NOMO-1 (cell line): ENCODE measurements around the gene TMPRSS11E.
"Not testable (repeated sequence)": the region's sequence is repeated elsewhere in the genome, so short reads cannot be mapped to it uniquely, and the experiment has no call there.

Source experiments
- DNase-seq, 2 experiments: peaks; one replicate each; lab custom pipeline; 2025; ENCODE audit not compliant: unreplicated experiment in 2 of 2; lab: John Stamatoyannopoulos, UW

TMPRSS11E gene, protein sequence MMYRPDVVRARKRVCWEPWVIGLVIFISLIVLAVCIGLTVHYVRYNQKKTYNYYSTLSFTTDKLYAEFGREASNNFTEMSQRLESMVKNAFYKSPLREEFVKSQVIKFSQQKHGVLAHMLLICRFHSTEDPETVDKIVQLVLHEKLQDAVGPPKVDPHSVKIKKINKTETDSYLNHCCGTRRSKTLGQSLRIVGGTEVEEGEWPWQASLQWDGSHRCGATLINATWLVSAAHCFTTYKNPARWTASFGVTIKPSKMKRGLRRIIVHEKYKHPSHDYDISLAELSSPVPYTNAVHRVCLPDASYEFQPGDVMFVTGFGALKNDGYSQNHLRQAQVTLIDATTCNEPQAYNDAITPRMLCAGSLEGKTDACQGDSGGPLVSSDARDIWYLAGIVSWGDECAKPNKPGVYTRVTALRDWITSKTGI

GRCh38 chr4:68447201-68447600 lies at the start of gene TMPRSS11E:
Gene TMPRSS11E, plus strand, starts transcription at chr4:68447463. Its CDS starts 50 bp downstream, at chr4:68447513.
- no peak for DNase-seq

- DNase-seq: no peak
Observed at GRCh38 chr4:68399306-68399705, 48.0 kb upstream of the TMPRSS11E start.

- DNase-seq: no peak
Observed at GRCh38 chr4:68401231-68401630, 46.0 kb upstream of the TMPRSS11E start.

- no peak for DNase-seq
Observed at GRCh38 chr4:68404153-68404552, 43.1 kb upstream of the TMPRSS11E start.

DNA sequence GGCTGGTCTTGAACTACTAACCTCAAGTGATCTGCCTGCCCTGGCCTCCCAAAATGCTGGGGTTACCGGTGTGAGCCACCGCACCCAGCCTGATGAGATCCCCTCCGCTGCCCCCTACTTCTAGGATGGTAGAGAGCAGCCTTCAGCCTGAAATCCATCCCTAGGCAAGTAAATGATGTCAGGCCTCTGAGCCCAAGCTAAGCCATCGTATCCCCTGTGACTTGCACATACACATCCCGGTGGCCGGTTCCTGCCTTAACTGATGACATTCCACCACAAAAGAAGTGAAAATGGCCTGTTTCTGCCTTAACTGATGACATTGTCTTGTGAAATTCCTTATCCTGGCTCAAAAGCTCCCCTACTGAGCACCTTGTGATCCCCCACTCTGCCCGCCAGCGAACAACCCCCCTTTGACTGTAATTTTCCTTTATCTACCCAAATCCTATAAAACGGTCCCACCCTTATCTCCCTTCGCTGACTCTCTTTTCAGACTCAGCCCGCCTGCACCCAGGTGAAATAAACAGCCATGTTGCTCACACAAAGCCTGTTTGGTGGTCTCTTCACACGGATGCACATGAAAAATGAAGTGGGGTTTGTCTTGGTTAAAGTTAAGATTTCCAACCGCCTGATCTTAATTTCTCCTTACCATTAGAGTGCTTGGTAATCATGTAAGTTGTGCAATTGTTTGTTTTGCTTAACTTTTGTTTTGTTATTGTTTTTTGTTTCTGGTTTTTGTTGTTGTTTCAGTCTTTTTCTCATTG lies 41.4 kb upstream of the TMPRSS11E start:
- not testable (repeated sequence) for DNase-seq

- DNase-seq: no peak
Observed at GRCh38 chr4:68406479-68406859, 40.8 kb upstream of the TMPRSS11E start.

- DNase-seq: not testable (repeated sequence)
Observed at GRCh38 chr4:68407015-68407867, 40.0 kb upstream of the TMPRSS11E start.

DNA sequence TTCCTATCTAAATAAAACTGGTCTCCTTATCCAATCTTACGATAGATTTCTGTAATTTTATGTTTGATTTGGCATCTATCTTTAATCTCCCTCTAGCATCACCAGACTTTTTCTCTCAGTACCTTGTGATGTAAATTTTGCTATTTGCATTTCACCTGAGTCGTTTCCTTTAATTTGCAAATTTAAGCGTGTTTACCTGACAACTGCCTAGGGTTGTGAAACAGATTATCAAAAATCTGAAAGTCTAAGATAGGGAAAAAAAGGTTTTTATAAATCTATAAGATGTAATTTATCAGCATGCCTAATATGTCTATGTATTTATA lies 39.4 kb upstream of the TMPRSS11E start:
- DNase-seq: no peak

DNA sequence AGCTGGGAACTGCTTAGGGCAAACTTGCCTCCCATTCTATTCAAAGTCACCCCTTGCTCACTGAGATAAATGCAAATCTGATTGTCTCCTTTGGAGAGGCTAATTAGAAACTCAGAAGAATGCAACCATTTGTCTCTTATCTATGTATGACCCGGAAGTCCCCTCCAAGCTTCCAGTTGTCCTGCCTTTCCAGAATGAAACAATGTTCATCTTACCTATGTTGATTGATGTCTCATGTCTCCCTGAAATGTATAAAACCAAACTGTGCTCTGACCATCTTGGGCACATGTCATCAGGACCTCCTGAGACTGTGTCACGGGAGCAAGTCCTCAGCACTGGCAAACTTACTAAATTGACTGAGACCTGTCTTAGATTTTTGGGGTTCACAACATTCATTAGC lies 37.1 kb upstream of the TMPRSS11E start:
- DNase-seq: no peak

GRCh38 chr4:68410643-68411042 lies 36.6 kb upstream of the TMPRSS11E start:
- DNase-seq: no peak

DNA sequence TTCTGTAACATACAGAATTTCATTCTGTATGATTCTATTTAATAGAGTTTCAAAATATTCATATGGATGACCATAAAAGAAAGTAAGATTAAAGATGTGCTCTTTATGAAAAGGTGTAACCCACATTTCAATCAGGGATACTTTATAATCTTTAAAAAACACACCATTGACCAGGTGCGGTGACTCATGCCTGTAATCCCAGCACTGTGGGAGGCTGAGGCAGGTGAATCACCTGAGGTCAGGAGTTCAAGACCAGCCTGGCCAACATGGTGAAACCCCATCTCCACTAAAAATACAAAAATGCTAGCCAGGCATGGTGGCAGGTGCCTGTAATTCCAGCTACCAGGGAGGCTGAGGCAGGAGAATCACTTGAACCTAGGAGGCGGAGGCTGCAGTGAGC lies 35.2 kb upstream of the TMPRSS11E start:
- not testable (repeated sequence) for DNase-seq

DNA sequence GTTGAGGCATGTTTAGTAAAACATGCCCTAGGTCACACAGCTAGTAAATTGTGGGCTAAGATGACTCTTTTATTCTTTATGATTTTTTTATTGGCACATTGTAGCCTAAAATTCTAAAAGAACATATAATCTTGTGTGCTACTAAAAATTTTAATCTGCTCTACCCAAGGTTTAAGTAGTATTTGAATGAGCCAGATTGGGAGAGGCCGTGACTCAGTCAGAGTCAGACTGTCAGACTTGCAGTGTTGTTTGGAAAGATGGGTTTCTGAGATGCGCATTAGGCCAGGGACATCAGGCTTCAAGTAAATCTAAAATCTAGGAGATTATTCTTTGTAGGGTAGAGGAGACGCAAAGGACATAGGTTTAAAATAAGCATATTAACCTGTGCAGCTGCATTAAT lies 30.7 kb upstream of the TMPRSS11E start:
- no peak for DNase-seq

GRCh38 chr4:68426516-68426915 lies 20.7 kb upstream of the TMPRSS11E start:
- no peak for DNase-seq

GRCh38 chr4:68430337-68430736 lies 16.9 kb upstream of the TMPRSS11E start:
- no peak for DNase-seq

- DNase-seq: no peak
Observed at GRCh38 chr4:68432320-68432719, 14.9 kb upstream of the TMPRSS11E start.

DNA sequence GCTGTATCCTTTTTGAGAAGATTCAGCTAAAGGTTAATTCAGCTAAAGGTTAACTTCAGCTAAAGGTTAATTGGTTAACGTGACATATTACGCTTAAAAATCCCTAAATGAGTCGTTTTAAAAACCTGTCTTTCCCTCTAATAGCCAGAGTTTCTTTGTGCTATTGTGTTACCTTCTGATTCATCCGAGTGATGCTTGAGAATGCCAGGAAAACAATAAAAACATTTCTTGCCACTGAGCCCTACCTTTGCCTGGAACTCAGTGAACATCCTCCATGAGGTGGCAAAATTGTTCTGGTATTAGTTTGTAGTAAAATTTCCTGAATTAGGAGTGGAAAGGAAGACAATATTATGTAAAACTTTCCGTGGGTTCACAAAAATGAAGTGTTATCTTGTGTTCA lies 13.7 kb upstream of the TMPRSS11E start:
- DNase-seq: no peak

- no peak for DNase-seq
Observed at GRCh38 chr4:68434277-68434676, 13.0 kb upstream of the TMPRSS11E start.

- DNase-seq: no peak
Observed at GRCh38 chr4:68434836-68435235, 12.4 kb upstream of the TMPRSS11E start.

DNA sequence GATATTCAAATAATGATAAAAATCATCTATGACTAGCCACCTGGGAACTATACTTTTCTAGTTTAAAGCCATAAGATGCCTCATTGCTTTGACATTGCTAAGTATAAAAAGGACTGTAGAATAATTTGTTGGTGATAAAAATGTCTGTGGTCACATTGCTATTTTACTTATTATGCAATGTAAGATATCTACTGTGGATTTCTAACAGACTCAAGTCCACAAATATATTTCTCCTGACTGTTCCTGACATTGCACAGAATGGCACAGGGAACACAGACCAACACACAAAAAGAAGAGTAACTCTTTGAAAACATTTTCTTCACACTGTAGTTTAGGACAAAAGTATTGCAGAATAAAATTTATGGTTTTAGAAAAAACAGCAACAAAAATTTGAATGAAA lies 2.2 kb upstream of the TMPRSS11E start:
- no peak for DNase-seq

DNA sequence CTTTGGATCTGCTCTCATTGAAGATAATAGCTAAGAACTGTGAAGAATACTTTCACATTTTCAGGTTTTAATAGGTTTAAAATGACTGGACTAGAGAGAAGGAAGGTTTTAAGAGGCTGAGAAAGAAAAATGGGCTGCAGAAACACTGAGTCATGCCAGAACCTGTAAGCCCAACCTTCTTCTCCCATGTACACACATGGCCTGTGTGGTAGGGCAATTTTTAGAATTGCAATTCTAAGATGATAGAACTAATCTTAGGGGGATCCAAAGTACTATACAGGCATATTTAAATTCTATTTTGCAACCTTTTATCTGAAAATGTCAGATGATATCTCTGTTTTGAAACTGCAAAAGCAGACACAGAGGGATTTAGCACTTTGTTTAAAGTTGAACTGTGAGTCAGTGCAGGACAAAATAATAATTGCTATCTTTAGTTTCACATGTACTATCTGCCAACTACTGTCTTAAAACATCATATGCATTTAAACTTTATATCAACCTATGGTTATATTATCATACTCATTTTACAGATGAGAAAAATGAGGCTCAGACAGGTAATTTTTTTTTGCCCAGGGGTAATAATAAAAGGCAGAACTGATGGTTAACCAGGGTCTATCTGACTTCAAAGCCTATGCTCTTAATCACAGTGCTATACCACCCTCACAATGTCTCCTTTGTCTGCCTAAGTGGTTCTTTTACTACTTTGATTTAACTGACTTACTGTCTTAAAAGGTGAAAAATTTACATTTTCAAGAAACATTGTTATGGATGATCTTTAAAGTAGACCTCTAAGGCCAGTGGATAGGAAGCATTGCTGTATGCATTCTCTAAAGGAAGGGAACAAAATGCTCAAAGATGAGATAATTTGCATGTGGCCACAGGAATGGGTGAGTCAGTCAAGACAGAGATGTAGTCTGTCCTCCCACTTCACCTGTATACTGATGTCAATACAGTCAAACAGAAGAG lies 4.3 kb downstream of the TMPRSS11E start:
- DNase-seq: no peak
